Measurements from ENCODE around the gene CBFA2T3.
A peak's percentile ranks its signal among the peaks of the same experiment; 100 is the strongest.

The CBFA2T3 gene

DNA sequence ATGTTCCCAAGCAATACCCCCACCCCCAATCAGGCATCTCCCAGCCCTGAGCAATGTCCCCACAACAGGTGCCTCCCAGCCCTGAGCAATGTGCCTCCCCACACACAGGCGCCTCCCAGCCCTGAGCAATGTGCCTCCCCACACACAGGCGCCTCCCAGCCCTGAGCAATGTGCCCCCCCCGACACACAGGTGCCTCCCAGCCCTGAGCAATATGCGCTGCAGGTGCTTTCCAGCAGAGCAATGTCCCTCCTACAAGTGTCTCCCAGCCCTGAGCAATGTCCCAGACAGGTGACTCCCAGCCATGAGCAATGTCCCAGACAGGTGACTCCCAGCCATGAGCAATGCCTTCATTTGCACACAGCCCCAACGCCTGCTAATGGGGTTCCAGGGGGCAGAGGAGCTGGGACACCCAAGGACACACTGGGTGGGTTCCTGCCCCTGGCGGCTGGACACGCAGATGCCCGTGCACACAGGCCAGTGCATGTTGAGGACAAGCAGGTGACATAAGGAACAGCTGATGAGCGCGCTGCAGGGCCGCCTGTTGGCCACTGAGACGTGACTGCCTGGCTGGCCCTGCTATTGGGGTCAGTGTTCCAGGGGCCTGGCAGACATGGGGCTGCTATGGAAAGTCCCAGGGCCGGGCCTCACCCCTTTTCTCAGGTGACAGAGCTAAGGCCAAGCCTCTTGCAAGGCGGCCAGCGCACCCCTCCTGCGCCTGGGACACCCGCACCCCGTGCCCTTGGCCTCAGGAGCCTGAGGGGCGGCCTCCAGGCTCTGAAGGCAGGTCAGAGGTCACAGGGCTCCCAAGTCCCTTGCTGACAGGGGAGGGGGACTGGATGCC is 83.7 kb downstream of the CBFA2T3 start:
- TF ChIP-seq RAD21 (IDR thresholded peaks at IDR 0.05; ENCODE audit: low read depth) (no peak), TAF1 (IDR thresholded peaks at IDR 0.05; ENCODE audit: low read depth) (no peak), CREB1 (IDR thresholded peaks at IDR 0.05; ENCODE audit: low read depth) (no peak), ZBTB7A (IDR thresholded peaks at IDR 0.05; ENCODE audit: low read depth) (no peak), NFIC (IDR thresholded peaks at IDR 0.05) (no peak), TCF12 (IDR thresholded peaks at IDR 0.05; ENCODE audit: low read depth) (no peak), CEBPB (IDR thresholded peaks at IDR 0.05) (no peak), EP300 (IDR thresholded peaks at IDR 0.05; ENCODE audit: borderline replicate concordance) (no peak), FOXM1 (IDR thresholded peaks at IDR 0.05; ENCODE audit: borderline replicate concordance, low read depth) (no peak), EGR1 (IDR thresholded peaks at IDR 0.05) (no peak), TEAD4 (IDR thresholded peaks at IDR 0.05) (no peak), YY1 (IDR thresholded peaks at IDR 0.05; ENCODE audit: low read depth) (no peak)
- TF ChIP-seq, protein P1, sequence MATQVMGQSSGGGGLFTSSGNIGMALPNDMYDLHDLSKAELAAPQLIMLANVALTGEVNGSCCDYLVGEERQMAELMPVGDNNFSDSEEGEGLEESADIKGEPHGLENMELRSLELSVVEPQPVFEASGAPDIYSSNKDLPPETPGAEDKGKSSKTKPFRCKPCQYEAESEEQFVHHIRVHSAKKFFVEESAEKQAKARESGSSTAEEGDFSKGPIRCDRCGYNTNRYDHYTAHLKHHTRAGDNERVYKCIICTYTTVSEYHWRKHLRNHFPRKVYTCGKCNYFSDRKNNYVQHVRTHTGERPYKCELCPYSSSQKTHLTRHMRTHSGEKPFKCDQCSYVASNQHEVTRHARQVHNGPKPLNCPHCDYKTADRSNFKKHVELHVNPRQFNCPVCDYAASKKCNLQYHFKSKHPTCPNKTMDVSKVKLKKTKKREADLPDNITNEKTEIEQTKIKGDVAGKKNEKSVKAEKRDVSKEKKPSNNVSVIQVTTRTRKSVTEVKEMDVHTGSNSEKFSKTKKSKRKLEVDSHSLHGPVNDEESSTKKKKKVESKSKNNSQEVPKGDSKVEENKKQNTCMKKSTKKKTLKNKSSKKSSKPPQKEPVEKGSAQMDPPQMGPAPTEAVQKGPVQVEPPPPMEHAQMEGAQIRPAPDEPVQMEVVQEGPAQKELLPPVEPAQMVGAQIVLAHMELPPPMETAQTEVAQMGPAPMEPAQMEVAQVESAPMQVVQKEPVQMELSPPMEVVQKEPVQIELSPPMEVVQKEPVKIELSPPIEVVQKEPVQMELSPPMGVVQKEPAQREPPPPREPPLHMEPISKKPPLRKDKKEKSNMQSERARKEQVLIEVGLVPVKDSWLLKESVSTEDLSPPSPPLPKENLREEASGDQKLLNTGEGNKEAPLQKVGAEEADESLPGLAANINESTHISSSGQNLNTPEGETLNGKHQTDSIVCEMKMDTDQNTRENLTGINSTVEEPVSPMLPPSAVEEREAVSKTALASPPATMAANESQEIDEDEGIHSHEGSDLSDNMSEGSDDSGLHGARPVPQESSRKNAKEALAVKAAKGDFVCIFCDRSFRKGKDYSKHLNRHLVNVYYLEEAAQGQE (IDR thresholded peaks at IDR 0.05; ENCODE audit: low read depth): no peak
- TF ChIP-seq, protein P2, sequence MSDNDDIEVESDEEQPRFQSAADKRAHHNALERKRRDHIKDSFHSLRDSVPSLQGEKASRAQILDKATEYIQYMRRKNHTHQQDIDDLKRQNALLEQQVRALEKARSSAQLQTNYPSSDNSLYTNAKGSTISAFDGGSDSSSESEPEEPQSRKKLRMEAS (IDR thresholded peaks at IDR 0.05): no peak
- TF ChIP-seq, protein P3, sequence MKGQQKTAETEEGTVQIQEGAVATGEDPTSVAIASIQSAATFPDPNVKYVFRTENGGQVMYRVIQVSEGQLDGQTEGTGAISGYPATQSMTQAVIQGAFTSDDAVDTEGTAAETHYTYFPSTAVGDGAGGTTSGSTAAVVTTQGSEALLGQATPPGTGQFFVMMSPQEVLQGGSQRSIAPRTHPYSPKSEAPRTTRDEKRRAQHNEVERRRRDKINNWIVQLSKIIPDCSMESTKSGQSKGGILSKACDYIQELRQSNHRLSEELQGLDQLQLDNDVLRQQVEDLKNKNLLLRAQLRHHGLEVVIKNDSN (IDR thresholded peaks at IDR 0.05): no peak

DNA sequence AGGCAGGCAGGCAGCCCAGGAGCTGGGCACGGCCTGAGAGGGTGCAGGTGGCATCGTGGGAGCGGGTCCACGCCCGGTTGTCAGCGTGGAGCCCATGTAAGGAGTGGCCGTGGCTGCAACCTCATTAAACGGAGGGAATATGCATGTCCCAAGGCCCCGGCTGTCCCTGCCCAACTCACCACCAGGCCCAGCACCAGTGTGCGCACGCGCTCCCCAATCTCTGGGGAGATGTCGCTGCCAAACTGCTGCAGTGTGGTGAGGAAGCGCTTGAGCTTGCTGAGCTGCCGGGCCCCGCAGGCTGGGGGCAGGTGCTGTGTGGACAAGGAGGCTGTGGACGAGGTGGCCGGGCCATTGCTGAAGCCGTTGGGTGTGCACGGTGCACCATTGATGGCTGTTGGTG is 84.9 kb downstream of the CBFA2T3 start:
- no peak for TF ChIP-seq YY1 (IDR thresholded peaks at IDR 0.05; ENCODE audit: low read depth)
- TF ChIP-seq, protein P1 (IDR thresholded peaks at IDR 0.05; ENCODE audit: low read depth): no peak
- TF ChIP-seq TEAD4 (IDR thresholded peaks at IDR 0.05): no peak
- no peak for TF ChIP-seq CEBPB (IDR thresholded peaks at IDR 0.05)
- TF ChIP-seq FOXM1 (IDR thresholded peaks at IDR 0.05; ENCODE audit: borderline replicate concordance, low read depth): no peak
- no peak for TF ChIP-seq TCF12 (IDR thresholded peaks at IDR 0.05; ENCODE audit: low read depth)
- TF ChIP-seq CREB1 (IDR thresholded peaks at IDR 0.05; ENCODE audit: low read depth): no peak
- TF ChIP-seq, protein P3 (IDR thresholded peaks at IDR 0.05): no peak
- TF ChIP-seq RAD21 (IDR thresholded peaks at IDR 0.05; ENCODE audit: low read depth): no peak
- TF ChIP-seq, protein P2 (IDR thresholded peaks at IDR 0.05): no peak
- TF ChIP-seq EGR1 (IDR thresholded peaks at IDR 0.05): no peak
- no peak for TF ChIP-seq ZBTB7A (IDR thresholded peaks at IDR 0.05; ENCODE audit: low read depth)
- no peak for TF ChIP-seq TAF1 (IDR thresholded peaks at IDR 0.05; ENCODE audit: low read depth)
- TF ChIP-seq EP300 (IDR thresholded peaks at IDR 0.05; ENCODE audit: borderline replicate concordance): no peak

GRCh38 chr16:88891083-88891482 is 85.9 kb downstream of the CBFA2T3 start:
- no peak for TF ChIP-seq FOXM1 (IDR thresholded peaks at IDR 0.05; ENCODE audit: borderline replicate concordance, low read depth)
- TF ChIP-seq CEBPB (IDR thresholded peaks at IDR 0.05): no peak

GRCh38 chr16:88888461-88889387 is 88.3 kb downstream of the CBFA2T3 start:
- TF ChIP-seq EP300 (IDR thresholded peaks at IDR 0.05; ENCODE audit: borderline replicate concordance): no peak
- TF ChIP-seq, protein P2 (IDR thresholded peaks at IDR 0.05): 0 out of 2 replicates have a peak, but pooled peaks have one; percentile 22
- TF ChIP-seq EGR1 (IDR thresholded peaks at IDR 0.05): peak; percentile 62
- TF ChIP-seq CREB1 (IDR thresholded peaks at IDR 0.05; ENCODE audit: low read depth): no peak

DNA sequence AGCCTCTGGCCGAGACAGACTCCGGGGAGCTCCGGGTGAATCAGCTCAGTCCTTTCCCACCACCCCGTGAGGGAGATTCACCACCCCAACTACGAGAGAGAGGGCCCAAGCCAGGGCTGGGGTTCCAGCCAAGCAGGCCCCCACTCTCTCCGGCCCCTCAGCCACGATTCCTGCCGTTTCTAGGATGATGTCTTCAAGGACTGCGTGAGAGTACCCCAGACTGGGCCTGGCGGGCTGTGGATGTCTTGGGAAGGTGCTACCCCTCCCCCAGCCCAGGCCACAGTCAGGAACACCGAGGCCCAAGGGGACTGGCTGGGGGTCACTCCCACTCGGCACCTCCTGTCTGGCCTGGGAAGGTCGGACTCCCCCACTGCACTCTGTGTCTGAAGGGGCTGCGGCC is 89.0 kb downstream of the CBFA2T3 start:
- no peak for TF ChIP-seq ZBTB7A (IDR thresholded peaks at IDR 0.05; ENCODE audit: low read depth)
- no peak for TF ChIP-seq EGR1 (IDR thresholded peaks at IDR 0.05)
- TF ChIP-seq, protein P3 (IDR thresholded peaks at IDR 0.05): no peak
- no peak for TF ChIP-seq FOXM1 (IDR thresholded peaks at IDR 0.05; ENCODE audit: borderline replicate concordance, low read depth)
- TF ChIP-seq, protein P2 (IDR thresholded peaks at IDR 0.05): no peak
- no peak for TF ChIP-seq TEAD4 (IDR thresholded peaks at IDR 0.05)
- TF ChIP-seq, protein P1 (IDR thresholded peaks at IDR 0.05; ENCODE audit: low read depth): no peak
- no peak for TF ChIP-seq TAF1 (IDR thresholded peaks at IDR 0.05; ENCODE audit: low read depth)
